Tibial nerve (tissue), 3 donors: ENCODE results near the gene SFT2D2.

Source experiments
- POLR2A ChIP-seq, 2 donors: fragments of 450-650 bp; IDR thresholded peaks; one replicate each; pipeline ENCODE4 v1.6.1; 2017; ENCODE audit warnings: antibody characterized with exemption in 2 of 2, mild to moderate bottlenecking in 2 of 2, moderate library complexity in 2 of 2
- TF ChIP-seq, protein P1 (sequence below), 5 experiments: fragments of 200-600 bp in 3 of 5; fragments of 450-650 bp in 2 of 5; sonication (generic) in 3 of 5; IDR thresholded peaks; one replicate each; pipeline ENCODE4 v1.5.1; 2016 to 2019; ENCODE audit warnings: antibody characterized with exemption in 5 of 5, mild to moderate bottlenecking in 3 of 5, moderate library complexity in 2 of 5

DNA sequence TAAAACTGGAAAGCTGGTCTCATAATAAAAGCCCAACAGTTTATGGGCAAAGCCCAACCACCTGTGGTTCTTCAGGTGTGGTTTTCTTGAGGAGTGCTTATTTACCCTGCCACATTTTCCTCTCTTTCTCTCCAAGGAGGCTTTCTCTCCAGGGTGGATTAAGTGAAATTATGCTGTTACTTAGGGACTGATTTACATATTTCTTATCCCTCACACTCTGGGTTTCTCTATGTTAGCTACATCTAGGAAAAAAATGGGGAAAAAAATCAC, 59.7 kb downstream of the SFT2D2 start:
- no peak for TF ChIP-seq POLR2A (IDR thresholded peaks at IDR 0.05)
- TF ChIP-seq, protein P1, sequence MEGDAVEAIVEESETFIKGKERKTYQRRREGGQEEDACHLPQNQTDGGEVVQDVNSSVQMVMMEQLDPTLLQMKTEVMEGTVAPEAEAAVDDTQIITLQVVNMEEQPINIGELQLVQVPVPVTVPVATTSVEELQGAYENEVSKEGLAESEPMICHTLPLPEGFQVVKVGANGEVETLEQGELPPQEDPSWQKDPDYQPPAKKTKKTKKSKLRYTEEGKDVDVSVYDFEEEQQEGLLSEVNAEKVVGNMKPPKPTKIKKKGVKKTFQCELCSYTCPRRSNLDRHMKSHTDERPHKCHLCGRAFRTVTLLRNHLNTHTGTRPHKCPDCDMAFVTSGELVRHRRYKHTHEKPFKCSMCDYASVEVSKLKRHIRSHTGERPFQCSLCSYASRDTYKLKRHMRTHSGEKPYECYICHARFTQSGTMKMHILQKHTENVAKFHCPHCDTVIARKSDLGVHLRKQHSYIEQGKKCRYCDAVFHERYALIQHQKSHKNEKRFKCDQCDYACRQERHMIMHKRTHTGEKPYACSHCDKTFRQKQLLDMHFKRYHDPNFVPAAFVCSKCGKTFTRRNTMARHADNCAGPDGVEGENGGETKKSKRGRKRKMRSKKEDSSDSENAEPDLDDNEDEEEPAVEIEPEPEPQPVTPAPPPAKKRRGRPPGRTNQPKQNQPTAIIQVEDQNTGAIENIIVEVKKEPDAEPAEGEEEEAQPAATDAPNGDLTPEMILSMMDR (IDR thresholded peaks at IDR 0.05), result no peak
